ENCODE data around the gene KASH5. TPM values are rescaled to one million over a fixed set of nuclear protein-coding genes. Genes with fewer than 3 reads are reported as not detected.

Gene KASH5
- total RNA-seq, 1 experiment from 2014 or later: not detected

GRCh38 chr19:49448432-49448786 is 60.4 kb downstream of the KASH5 start:
- peaks cover 4% of the 10 kb centered on the region for H3K79me1 ChIP-seq (ENCODE audit: insufficient read depth, low read depth, low read length, poor library complexity, severe bottlenecking)
- WGBS (ENCODE audit: extremely low coverage, insufficient read length, low lambda C conversion rate): no CpG with 5 or more reads among the region's 6 CpGs
- Mint-ChIP-seq H3K36me3 (ENCODE audit: insufficient read depth in 1 of 3, low read depth in 3 of 3) (peaks cover 39 to 53% (median 50%) of the 10 kb centered on the region in 3 experiments), H3K9me3 (no peaks in the 10 kb centered on the region), H3K27ac (peak overlapping the region in 2 of 3 experiments; percentile 66 to 86; a peak in 3 of 7 replicates), H3K4me3 (peak overlapping the region; percentile 39 to 50; a peak in 4 of 5 replicates), H3K4me1 (peaks cover 17 to 38% of the 10 kb centered on the region in 2 experiments), H3K27me3 (ENCODE audit: low read depth) (peaks cover 2% of the 10 kb centered on the region; the same call in 1 of the 2 replicates)
- TF ChIP-seq, protein P1, sequence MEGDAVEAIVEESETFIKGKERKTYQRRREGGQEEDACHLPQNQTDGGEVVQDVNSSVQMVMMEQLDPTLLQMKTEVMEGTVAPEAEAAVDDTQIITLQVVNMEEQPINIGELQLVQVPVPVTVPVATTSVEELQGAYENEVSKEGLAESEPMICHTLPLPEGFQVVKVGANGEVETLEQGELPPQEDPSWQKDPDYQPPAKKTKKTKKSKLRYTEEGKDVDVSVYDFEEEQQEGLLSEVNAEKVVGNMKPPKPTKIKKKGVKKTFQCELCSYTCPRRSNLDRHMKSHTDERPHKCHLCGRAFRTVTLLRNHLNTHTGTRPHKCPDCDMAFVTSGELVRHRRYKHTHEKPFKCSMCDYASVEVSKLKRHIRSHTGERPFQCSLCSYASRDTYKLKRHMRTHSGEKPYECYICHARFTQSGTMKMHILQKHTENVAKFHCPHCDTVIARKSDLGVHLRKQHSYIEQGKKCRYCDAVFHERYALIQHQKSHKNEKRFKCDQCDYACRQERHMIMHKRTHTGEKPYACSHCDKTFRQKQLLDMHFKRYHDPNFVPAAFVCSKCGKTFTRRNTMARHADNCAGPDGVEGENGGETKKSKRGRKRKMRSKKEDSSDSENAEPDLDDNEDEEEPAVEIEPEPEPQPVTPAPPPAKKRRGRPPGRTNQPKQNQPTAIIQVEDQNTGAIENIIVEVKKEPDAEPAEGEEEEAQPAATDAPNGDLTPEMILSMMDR (conservative IDR thresholded peaks at IDR 0.05): no peak
- H3T11ph ChIP-seq (ENCODE audit: low read length): no peak overlapping the region
- H2BK20ac ChIP-seq (ENCODE audit: low read depth, low read length, poor library complexity, severe bottlenecking): no peak overlapping the region
- H2AFZ ChIP-seq (ENCODE audit: low read length): no peak overlapping the region
- H3K4me2 ChIP-seq (ENCODE audit: insufficient read depth, insufficient read length, low read length): no peak overlapping the region
- no peak overlapping the region for H2BK5ac ChIP-seq (ENCODE audit: insufficient read length, low read length)
- DNase-seq: no peak
- peaks cover 2% of the 10 kb centered on the region for H3K23me2 ChIP-seq (ENCODE audit: insufficient read length, low read depth, low read length, poor library complexity, severe bottlenecking)
- no peak overlapping the region for H4K8ac ChIP-seq (replicated peaks; ENCODE audit: insufficient read length, low read depth, low read length)
- no peaks in the 10 kb centered on the region; the same call in 1 of the 2 replicates for H3K79me2 ChIP-seq (ENCODE audit: insufficient read depth, low read length)
- no peak overlapping the region for H3K27ac ChIP-seq (ENCODE audit: insufficient read length, low read depth, low read length)
- H3K9ac ChIP-seq (ENCODE audit: extremely low read depth, insufficient read length, low read length): no peak overlapping the region
- H2BK120ac ChIP-seq (ENCODE audit: low read depth, low read length, poor library complexity, severe bottlenecking): no peak overlapping the region
- H3K27me3 ChIP-seq (ENCODE audit: insufficient read depth, low read length): no peaks in the 10 kb centered on the region
- no peak overlapping the region for H2AK5ac ChIP-seq (ENCODE audit: insufficient read length, low read length)
- H3K4me1 ChIP-seq (ENCODE audit: insufficient read depth, low read length): no peaks in the 10 kb centered on the region
- H4K91ac ChIP-seq (ENCODE audit: insufficient read length, low read depth, low read length): no peak overlapping the region
- no peak overlapping the region for H3K4ac ChIP-seq (ENCODE audit: low read depth, low read length)
- H4K5ac ChIP-seq (ENCODE audit: insufficient read length, low read depth, low read length): no peak overlapping the region
- no peak overlapping the region for H2BK15ac ChIP-seq (ENCODE audit: low read depth, low read length)
- H2BK12ac ChIP-seq (ENCODE audit: insufficient read length, low read depth, low read length): no peak overlapping the region
- H3K56ac ChIP-seq (ENCODE audit: insufficient read length, low read depth, low read length): no peak overlapping the region
- H3K23ac ChIP-seq (ENCODE audit: insufficient read length, low read depth, low read length): no peak overlapping the region
- no peaks in the 10 kb centered on the region for H3K9me3 ChIP-seq (ENCODE audit: control insufficient read depth, low read depth, low read length)
- no peaks in the 10 kb centered on the region for H4K20me1 ChIP-seq (ENCODE audit: control insufficient read depth, insufficient read depth, insufficient read length)
- no peak overlapping the region for H3K18ac ChIP-seq (ENCODE audit: insufficient read length, low read depth, low read length)
- no peak overlapping the region for H3K14ac ChIP-seq (ENCODE audit: insufficient read depth, low read length)
